GM23248 (cell line): ENCODE measurements around the gene XCL2. TPM values are rescaled to one million over a fixed set of nuclear protein-coding genes. Genes with fewer than 3 reads are reported as not detected.

Source experiments
- DNase-seq: peaks from one replicate; pipeline ENCODE4 v3.0.0-alpha.2; 2015
- H2AFZ ChIP-seq: fragments of 200-600 bp; sonication (generic); 2 replicates; pipeline ENCODE4 v1.6.1; 2016; ENCODE audit warnings: antibody characterized with exemption
- H3F3A ChIP-seq: fragments of 200-600 bp; sonication (generic); 2 replicates; pipeline ENCODE4 v1.6.1; 2016; ENCODE audit warnings: mild to moderate bottlenecking, antibody characterized with exemption, mixed run types; ENCODE audit not compliant: insufficient read depth
- H3K27ac ChIP-seq: fragments of 200-600 bp; sonication (generic); 2 replicates; pipeline ENCODE4 v1.5.1; 2016; ENCODE audit warnings: mild to moderate bottlenecking
- H3K27me3 ChIP-seq: fragments of 200-600 bp; sonication (generic); replicated peaks from 2 replicates; pipeline ENCODE4 v1.6.1; 2016; ENCODE audit warnings: mild to moderate bottlenecking; ENCODE audit not compliant: insufficient read depth
- H3K36me3 ChIP-seq: fragments of 200-600 bp; sonication (generic); 2 replicates; pipeline ENCODE4 v1.6.1; 2016; ENCODE audit warnings: low read depth, mild to moderate bottlenecking
- H3K4me1 ChIP-seq: fragments of 200-600 bp; sonication (generic); 2 replicates; pipeline ENCODE4 v1.6.1; 2016; ENCODE audit warnings: mild to moderate bottlenecking; ENCODE audit not compliant: insufficient read depth
- H3K4me2 ChIP-seq: fragments of 200-600 bp; sonication (generic); one replicate; pipeline ENCODE4 v1.6.1; 2016; ENCODE audit warnings: mild to moderate bottlenecking; ENCODE audit not compliant: unreplicated experiment
- H3K4me3 ChIP-seq: fragments of 200-600 bp; sonication (generic); 2 replicates; pipeline ENCODE4 v1.5.1; 2016; ENCODE audit warnings: mild to moderate bottlenecking
- H3K79me2 ChIP-seq: fragments of 200-600 bp; sonication (generic); 2 replicates; pipeline ENCODE4 v1.6.1; 2016; ENCODE audit warnings: mild to moderate bottlenecking; ENCODE audit not compliant: insufficient read depth
- H3K9ac ChIP-seq: fragments of 200-600 bp; sonication (generic); 2 replicates; pipeline ENCODE4 v1.6.1; 2016; ENCODE audit warnings: mild to moderate bottlenecking
- H3K9me2 ChIP-seq: fragments of 200-600 bp; sonication (generic); 2 replicates; pipeline ENCODE4 v1.6.1; 2016; ENCODE audit warnings: mixed run types, mild to moderate bottlenecking, moderate library complexity; ENCODE audit not compliant: insufficient read depth
- H3K9me3 ChIP-seq: fragments of 200-600 bp; sonication (generic); one replicate; pipeline ENCODE4 v1.6.1; 2017; ENCODE audit warnings: low read depth
- H4K20me1 ChIP-seq: fragments of 200-600 bp; sonication (generic); 2 replicates; pipeline ENCODE4 v1.6.0; 2016; ENCODE audit not compliant: insufficient read depth
- EZH2 ChIP-seq: fragments of 200-600 bp; sonication (generic); IDR thresholded peaks from 2 replicates; pipeline ENCODE4 v1.6.1; 2018; ENCODE audit warnings: antibody characterized with exemption, mild to moderate bottlenecking; ENCODE audit not compliant: insufficient read depth, poor library complexity, severe bottlenecking
- EZH2phosphoT487 ChIP-seq: fragments of 200-600 bp; sonication (generic); IDR thresholded peaks from 2 replicates; pipeline ENCODE4 v1.6.1; 2018; ENCODE audit warnings: antibody characterized with exemption, moderate library complexity, mild to moderate bottlenecking, low read depth; ENCODE audit not compliant: insufficient read depth
- WGBS, 2 experiments: methylation state at CpG; one replicate each; pipeline ENCODE4 v1.1.6; 2015 to 2017; ENCODE audit warnings: low lambda C conversion rate in 2 of 2, low coverage in 1 of 2; ENCODE audit errors: missing lambda C conversion rate in 2 of 2; 5-methylcytosine and 5-hydroxymethylcytosine counted together
- in situ Hi-C: fragments of 300-500 bp; cut with MboI; formaldehyde crosslinking; loops from 2 replicates; pipeline ENCODE4 v1.15.0; 2020
- polyA plus RNA-seq: library from polyadenylated mRNA; unstranded; fragments of >200 nt; fragmentation: Nextera tagmentation; extraction: Ambion mirVana; gene quantifications from 2 replicates; pipeline ENCODE4 v1.2.1, GENCODE V29; 2016
- total RNA-seq: library from RNA; depleted of rRNA; stranded (reverse); fragments of >200 nt; shearing (Covaris generic); gene quantifications from 2 replicates; pipeline ENCODE4 v1.2.3, GENCODE V29; 2014

Gene XCL2
- total and polyA plus RNA-seq, 2 experiments from 2014 or later, result not detected

- no peaks in the 10 kb centered on the region for H3K27me3 ChIP-seq
- H3K9me3 ChIP-seq, result no peaks in the 10 kb centered on the region
- no peaks in the 10 kb centered on the region for H3F3A ChIP-seq
- no peaks in the 10 kb centered on the region for H3K9me2 ChIP-seq
- no peak for DNase-seq
- no peaks in the 10 kb centered on the region for H3K4me1 ChIP-seq
- H3K36me3 ChIP-seq, result no peaks in the 10 kb centered on the region
- 41 to 44% methylated on average over 9 of the region's 9 CpGs for WGBS, 2 experiments
- no peak overlapping the region for H3K27ac ChIP-seq
- no peak overlapping the region for H2AFZ ChIP-seq
- TF ChIP-seq EZH2 (no peak), EZH2phosphoT487 (no peak)
- in situ Hi-C loops, result no loop called here
- H3K4me2 ChIP-seq, result no peak overlapping the region
- no peak overlapping the region for H3K4me3 ChIP-seq
- H3K9ac ChIP-seq, result no peak overlapping the region
- no peaks in the 10 kb centered on the region for H4K20me1 ChIP-seq
- H3K79me2 ChIP-seq, result no peaks in the 10 kb centered on the region
Measured at GRCh38 chr1:168513656-168514404, 30.0 kb downstream of the XCL2 start.

GRCh38 chr1:168512864-168513595, 30.8 kb downstream of the XCL2 start:
- no peak for DNase-seq
- Histone ChIP-seq H2AFZ (no peak overlapping the region), H3K79me2 (no peaks in the 10 kb centered on the region), H3K9me3 (no peaks in the 10 kb centered on the region), H3K36me3 (no peaks in the 10 kb centered on the region), H3K4me3 (no peak overlapping the region), H3K9ac (no peak overlapping the region), H3K4me1 (no peaks in the 10 kb centered on the region), H3K9me2 (no peaks in the 10 kb centered on the region), H3K27ac (no peak overlapping the region), H3K27me3 (no peaks in the 10 kb centered on the region), H3K4me2 (no peak overlapping the region), H3F3A (no peaks in the 10 kb centered on the region), H4K20me1 (no peaks in the 10 kb centered on the region)
- 83 to 88% methylated on average over 13 of the region's 13 CpGs for WGBS, 2 experiments
- in situ Hi-C loops, result no loop called here
- TF ChIP-seq EZH2 (no peak), EZH2phosphoT487 (no peak)

- no peak overlapping the region for H2AFZ ChIP-seq
- in situ Hi-C loops, result no loop called here
- no peaks in the 10 kb centered on the region for H3K79me2 ChIP-seq
- H4K20me1 ChIP-seq, result no peaks in the 10 kb centered on the region
- H3K36me3 ChIP-seq, result no peaks in the 10 kb centered on the region
- WGBS, 2 experiments, result 80 to 82% methylated on average over 13 of the region's 13 CpGs
- no peak overlapping the region for H3K27ac ChIP-seq
- no peaks in the 10 kb centered on the region for H3K9me2 ChIP-seq
- H3K4me2 ChIP-seq, result no peak overlapping the region
- peaks cover 26% of the 10 kb centered on the region for H3F3A ChIP-seq
- no peak overlapping the region for H3K4me3 ChIP-seq
- H3K9ac ChIP-seq, result no peak overlapping the region
- TF ChIP-seq EZH2, result no peak
- TF ChIP-seq EZH2phosphoT487, result no peak
- peaks cover 26% of the 10 kb centered on the region for H3K4me1 ChIP-seq
- no peaks in the 10 kb centered on the region for H3K27me3 ChIP-seq
- H3K9me3 ChIP-seq, result no peaks in the 10 kb centered on the region
- DNase-seq, result no peak
Measured at GRCh38 chr1:168509875-168510791, 33.7 kb downstream of the XCL2 start.

- H3F3A ChIP-seq, result peaks cover 34% of the 10 kb centered on the region
- H3K36me3 ChIP-seq, result no peaks in the 10 kb centered on the region
- no peaks in the 10 kb centered on the region for H4K20me1 ChIP-seq
- H3K4me1 ChIP-seq, result peaks cover 35% of the 10 kb centered on the region
- no peak for DNase-seq
- no peak overlapping the region for H3K4me2 ChIP-seq
- H3K9ac ChIP-seq, result no peak overlapping the region
- H3K27ac ChIP-seq, result no peak overlapping the region
- TF ChIP-seq EZH2 (no peak), EZH2phosphoT487 (no peak)
- H3K27me3 ChIP-seq, result no peaks in the 10 kb centered on the region
- no peak overlapping the region for H3K4me3 ChIP-seq
- 100% methylated on average over 1 of the region's 1 CpG for WGBS, 2 experiments
- no peak overlapping the region for H2AFZ ChIP-seq
- H3K9me2 ChIP-seq, result no peaks in the 10 kb centered on the region
- no peaks in the 10 kb centered on the region for H3K79me2 ChIP-seq
- in situ Hi-C loops, result no loop called here
- H3K9me3 ChIP-seq, result no peaks in the 10 kb centered on the region
Measured at GRCh38 chr1:168509210-168509609, 34.6 kb downstream of the XCL2 start.
